Measurements from ENCODE around the gene FARP2.
"Not testable (repeated sequence)": the region's sequence is repeated elsewhere in the genome, so short reads cannot be mapped to it uniquely, and the experiment has no call there.

FARP2 gene

GRCh38 chr2:241514553-241514952, 158.5 kb downstream of the FARP2 start:
- in situ Hi-C loops (cut with MboI; ENCODE audit: low sequenced_read_pairs, unreplicated experiment) = no loop called here
- DNase-seq (ENCODE audit: low spot score) = no peak
- TF ChIP-seq, protein P1, sequence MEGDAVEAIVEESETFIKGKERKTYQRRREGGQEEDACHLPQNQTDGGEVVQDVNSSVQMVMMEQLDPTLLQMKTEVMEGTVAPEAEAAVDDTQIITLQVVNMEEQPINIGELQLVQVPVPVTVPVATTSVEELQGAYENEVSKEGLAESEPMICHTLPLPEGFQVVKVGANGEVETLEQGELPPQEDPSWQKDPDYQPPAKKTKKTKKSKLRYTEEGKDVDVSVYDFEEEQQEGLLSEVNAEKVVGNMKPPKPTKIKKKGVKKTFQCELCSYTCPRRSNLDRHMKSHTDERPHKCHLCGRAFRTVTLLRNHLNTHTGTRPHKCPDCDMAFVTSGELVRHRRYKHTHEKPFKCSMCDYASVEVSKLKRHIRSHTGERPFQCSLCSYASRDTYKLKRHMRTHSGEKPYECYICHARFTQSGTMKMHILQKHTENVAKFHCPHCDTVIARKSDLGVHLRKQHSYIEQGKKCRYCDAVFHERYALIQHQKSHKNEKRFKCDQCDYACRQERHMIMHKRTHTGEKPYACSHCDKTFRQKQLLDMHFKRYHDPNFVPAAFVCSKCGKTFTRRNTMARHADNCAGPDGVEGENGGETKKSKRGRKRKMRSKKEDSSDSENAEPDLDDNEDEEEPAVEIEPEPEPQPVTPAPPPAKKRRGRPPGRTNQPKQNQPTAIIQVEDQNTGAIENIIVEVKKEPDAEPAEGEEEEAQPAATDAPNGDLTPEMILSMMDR (IDR thresholded peaks at IDR 0.05; ENCODE audit: borderline replicate concordance, control extremely low read depth, extremely low read depth, insufficient read depth, missing control alignments) = no peak

DNA sequence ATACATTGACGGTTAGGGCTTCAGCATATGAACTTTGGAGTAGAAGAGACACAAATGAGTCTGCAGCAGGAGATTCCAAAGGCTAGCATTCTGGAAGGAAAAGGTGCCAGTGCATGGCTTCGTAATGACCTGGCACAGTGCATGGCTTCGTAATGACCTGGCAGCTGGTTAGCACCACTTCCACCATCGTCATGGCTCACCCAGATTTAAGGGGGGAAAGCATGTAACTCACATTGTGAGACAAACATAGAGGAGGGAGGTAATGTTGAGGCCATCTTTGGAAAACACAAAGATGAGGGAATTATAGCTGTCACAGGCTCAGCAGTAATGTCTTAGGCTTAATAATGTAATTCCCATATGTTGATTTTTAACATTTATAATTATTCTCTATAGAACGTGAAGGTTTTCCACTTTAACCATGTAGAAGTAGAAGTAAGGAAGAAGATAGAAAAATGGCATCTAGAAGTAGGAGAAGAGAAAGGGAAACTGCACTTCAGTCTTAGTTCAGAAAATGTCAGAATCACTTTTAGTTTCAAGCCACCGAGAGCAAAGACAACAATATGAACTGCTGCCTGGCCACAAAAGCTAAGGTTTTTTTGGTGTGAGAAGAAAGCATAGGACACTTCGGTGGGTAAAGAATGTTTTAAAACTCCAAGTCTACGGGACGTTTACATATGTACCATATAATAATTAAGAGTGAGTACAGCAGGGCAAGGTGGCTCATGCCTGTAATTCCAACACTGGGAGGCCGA, 159.1 kb downstream of the FARP2 start:
- DNase-seq (ENCODE audit: low spot score) = peak; percentile 81
- in situ Hi-C loops (cut with MboI; ENCODE audit: low sequenced_read_pairs, unreplicated experiment) = no loop called here
- TF ChIP-seq, protein P1 (IDR thresholded peaks at IDR 0.05; ENCODE audit: borderline replicate concordance, control extremely low read depth, extremely low read depth, insufficient read depth, missing control alignments) = no peak

DNA sequence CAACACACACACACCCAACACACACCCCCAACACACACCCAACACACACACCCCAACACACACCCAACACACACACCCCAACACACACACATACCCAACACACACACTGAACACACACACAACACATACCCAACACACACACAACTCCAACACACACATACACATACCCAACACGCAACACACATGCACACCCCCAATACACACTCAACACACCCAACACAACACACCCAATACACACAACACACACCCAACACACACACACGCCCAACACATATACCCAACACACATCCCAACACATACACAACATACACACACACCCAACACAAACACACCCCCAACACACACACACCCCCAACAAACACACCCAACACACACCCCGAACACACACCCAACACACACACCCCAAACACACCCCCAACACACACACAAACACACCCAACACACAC, 160.5 kb downstream of the FARP2 start:
- no peak for DNase-seq (ENCODE audit: low spot score)
- in situ Hi-C loops (cut with MboI; ENCODE audit: low sequenced_read_pairs, unreplicated experiment) = no loop called here
- TF ChIP-seq, protein P1 (IDR thresholded peaks at IDR 0.05; ENCODE audit: borderline replicate concordance, control extremely low read depth, extremely low read depth, insufficient read depth, missing control alignments) = no peak

DNA sequence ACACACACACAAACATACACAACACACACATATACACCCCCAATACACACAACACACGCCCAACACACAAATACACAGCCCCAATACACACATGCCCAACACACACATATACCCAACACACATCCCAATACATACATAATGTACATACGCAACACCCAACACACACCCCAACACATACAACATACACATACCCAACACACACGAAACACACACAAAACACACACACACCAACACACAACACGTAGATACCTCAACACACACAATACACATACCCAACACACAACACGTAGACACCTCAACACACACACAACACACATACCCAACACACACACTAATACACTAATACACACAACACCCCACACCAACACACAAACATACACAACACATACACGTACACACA, 161.2 kb downstream of the FARP2 start:
- TF ChIP-seq, protein P1 (IDR thresholded peaks at IDR 0.05; ENCODE audit: borderline replicate concordance, control extremely low read depth, extremely low read depth, insufficient read depth, missing control alignments) = no peak
- no peak for DNase-seq (ENCODE audit: low spot score)
- in situ Hi-C loops (cut with MboI; ENCODE audit: low sequenced_read_pairs, unreplicated experiment) = no loop called here

- TF ChIP-seq, protein P1 (IDR thresholded peaks at IDR 0.05; ENCODE audit: borderline replicate concordance, control extremely low read depth, extremely low read depth, insufficient read depth, missing control alignments) = no peak
- no peak for DNase-seq (ENCODE audit: low spot score)
- in situ Hi-C loops (cut with MboI; ENCODE audit: low sequenced_read_pairs, unreplicated experiment) = no loop called here
Observed at GRCh38 chr2:241519669-241520068, 163.6 kb downstream of the FARP2 start.

- TF ChIP-seq, protein P1 (IDR thresholded peaks at IDR 0.05; ENCODE audit: borderline replicate concordance, control extremely low read depth, extremely low read depth, insufficient read depth, missing control alignments) = no peak
- in situ Hi-C loops (cut with MboI; ENCODE audit: low sequenced_read_pairs, unreplicated experiment) = no loop called here
- no peak for DNase-seq (ENCODE audit: low spot score)
Observed at GRCh38 chr2:241522477-241522876, 166.4 kb downstream of the FARP2 start.

DNA sequence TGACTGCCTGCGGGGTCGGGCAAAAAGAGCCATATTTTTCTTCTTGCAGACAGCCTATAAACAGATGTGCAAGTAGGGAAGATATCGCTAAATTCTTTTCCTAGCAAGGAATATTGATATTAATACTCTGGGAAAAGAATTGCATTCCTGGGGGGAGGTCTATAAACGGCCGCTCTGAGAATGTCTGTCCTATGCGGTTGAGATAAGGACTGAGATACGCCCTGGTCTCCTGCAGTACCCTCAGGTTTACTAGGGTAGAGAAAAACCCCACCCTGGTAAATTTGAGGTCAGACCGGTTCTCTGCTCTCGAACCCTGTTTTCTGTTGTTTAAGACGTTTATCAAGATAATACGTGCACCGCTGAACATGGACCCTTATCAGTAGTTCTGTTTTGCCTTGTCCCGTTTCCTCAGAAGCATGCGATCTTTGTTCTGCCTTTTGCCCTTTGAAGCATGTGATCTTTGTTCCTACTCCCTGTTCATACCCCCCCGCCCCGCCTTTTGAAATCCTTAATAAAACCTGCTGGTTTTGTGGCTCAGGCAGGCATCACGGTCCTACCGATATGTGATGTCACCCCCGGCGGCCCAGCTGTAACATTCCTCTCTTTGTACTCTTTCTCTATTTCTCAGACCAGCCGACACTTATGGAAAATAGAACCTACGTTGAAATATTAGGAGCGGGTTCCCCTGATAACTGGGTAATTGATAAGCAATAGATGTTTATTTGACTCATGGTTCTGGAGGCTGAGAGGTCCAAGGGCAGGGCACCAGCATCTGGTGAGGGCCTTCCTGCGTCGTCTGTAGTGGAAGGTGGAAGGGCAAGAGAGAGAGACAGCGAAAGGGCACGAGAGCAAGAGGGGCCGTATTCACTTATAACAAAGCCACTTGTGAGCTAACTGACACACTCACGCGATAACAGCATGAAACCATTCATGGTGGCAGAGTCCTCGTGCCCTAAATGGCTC, 170.0 kb downstream of the FARP2 start:
- in situ Hi-C loops (cut with MboI; ENCODE audit: low sequenced_read_pairs, unreplicated experiment); DNase-seq (ENCODE audit: low spot score): not testable (repeated sequence)
